Stomach (tissue), 4 donors: ENCODE results near the gene AKAP17A.

Source experiments
- POLR2A ChIP-seq, 4 donors: fragments of 450-650 bp; IDR thresholded peaks; one replicate each; pipeline ENCODE4 v1.6.1; 2016; ENCODE audit warnings: antibody characterized with exemption in 4 of 4, control low read depth in 2 of 4, mild to moderate bottlenecking in 1 of 4, moderate library complexity in 1 of 4
- POLR2AphosphoS5 ChIP-seq, 3 donors: sonication (generic); formaldehyde crosslinking; IDR thresholded peaks; one replicate each; pipeline ENCODE4 v1.6.1; 2016; ENCODE audit warnings: antibody characterized with exemption in 3 of 3
- TF ChIP-seq, protein P1 (sequence below), 7 experiments: fragments of 450-650 bp in 4 of 7; fragments of 200-600 bp in 3 of 7; sonication (generic) in 3 of 7; IDR thresholded peaks; one replicate each; pipeline ENCODE4 v1.5.1; 2016 to 2019; ENCODE audit warnings: antibody characterized with exemption in 7 of 7, control low read depth in 2 of 7, mild to moderate bottlenecking in 1 of 7

DNA sequence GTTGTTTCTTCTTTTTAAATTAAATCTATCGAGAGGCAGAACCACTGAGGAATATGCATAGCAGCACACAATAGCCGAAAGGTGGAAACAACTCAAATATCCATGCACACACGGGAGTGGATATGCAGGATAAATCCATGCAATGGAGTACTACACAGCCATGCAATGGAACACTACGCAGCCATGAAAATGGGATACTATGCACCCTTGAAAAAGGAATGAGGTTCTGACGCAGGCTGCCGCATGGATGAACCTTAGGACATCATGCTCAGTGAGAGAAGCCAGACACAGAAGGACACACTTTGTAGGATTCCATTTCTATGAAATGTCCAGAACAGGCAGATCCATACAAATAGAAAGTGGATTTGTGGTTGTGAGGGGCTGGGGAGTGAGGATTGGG is 36.0 kb upstream of the AKAP17A start:
- TF ChIP-seq POLR2AphosphoS5 (IDR thresholded peaks at IDR 0.05) (no peak), POLR2A (IDR thresholded peaks at IDR 0.05) (no peak)
- TF ChIP-seq, protein P1, sequence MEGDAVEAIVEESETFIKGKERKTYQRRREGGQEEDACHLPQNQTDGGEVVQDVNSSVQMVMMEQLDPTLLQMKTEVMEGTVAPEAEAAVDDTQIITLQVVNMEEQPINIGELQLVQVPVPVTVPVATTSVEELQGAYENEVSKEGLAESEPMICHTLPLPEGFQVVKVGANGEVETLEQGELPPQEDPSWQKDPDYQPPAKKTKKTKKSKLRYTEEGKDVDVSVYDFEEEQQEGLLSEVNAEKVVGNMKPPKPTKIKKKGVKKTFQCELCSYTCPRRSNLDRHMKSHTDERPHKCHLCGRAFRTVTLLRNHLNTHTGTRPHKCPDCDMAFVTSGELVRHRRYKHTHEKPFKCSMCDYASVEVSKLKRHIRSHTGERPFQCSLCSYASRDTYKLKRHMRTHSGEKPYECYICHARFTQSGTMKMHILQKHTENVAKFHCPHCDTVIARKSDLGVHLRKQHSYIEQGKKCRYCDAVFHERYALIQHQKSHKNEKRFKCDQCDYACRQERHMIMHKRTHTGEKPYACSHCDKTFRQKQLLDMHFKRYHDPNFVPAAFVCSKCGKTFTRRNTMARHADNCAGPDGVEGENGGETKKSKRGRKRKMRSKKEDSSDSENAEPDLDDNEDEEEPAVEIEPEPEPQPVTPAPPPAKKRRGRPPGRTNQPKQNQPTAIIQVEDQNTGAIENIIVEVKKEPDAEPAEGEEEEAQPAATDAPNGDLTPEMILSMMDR (IDR thresholded peaks at IDR 0.05) = no peak
